HCT116 (cell line): ENCODE data around the gene XKR7. TPM values are rescaled to one million over a fixed set of nuclear protein-coding genes. Genes with fewer than 3 reads are reported as not detected.

ENCODE experiments used
- ATAC-seq: fragments of 200-7000 bp; cut with Tn5 transposase; 2 replicates; pipeline ENCODE4 v1.9.1; 2020; ENCODE audit warnings: mild to moderate bottlenecking, moderate library complexity
- BruUV-seq: library from RNA; stranded (reverse); fragments of 400-500 nt; replicated peaks from 2 replicates; lab custom pipeline; 2021; lab: Mats Ljungman, UMichigan
- CTCF ChIA-PET: fragments of 300-600 bp; sonication (Branson Sonifier 250); formaldehyde crosslinking; loops from one replicate; lab custom pipeline; 2021; ENCODE audit warnings: antibody characterized with exemption; lab: Charles Lee
- POLR2A ChIA-PET: fragments of 300-600, 350-600 bp; sonication (Branson Sonifier 250); formaldehyde crosslinking; loops from one replicate; lab custom pipeline; 2021; ENCODE audit warnings: antibody characterized with exemption; lab: Charles Lee
- RAD21 ChIA-PET, 2 experiments: fragments of 300-600 bp; sonication (Branson Sonifier 250); formaldehyde crosslinking; loops; one replicate each; lab custom pipeline; 2023; ENCODE audit warnings: low total read pairs in 2 of 2; ENCODE audit not compliant: uncharacterized antibody in 2 of 2, unreplicated experiment in 2 of 2, low non-redundant PET in 1 of 2; lab: Charles Lee
- DNase-seq: peaks from one replicate; pipeline ENCODE4 v3.0.0-alpha.2; 2010; ENCODE audit warnings: low read depth, low spot score
- H2AFZ ChIP-seq: fragments of 200-600 bp; shearing (Covaris generic), sonication (generic); 2 replicates; pipeline ENCODE4 v1.6.1; 2017; ENCODE audit warnings: low read depth, mixed run types, mixed read lengths, antibody characterized with exemption, low read length; ENCODE audit not compliant: poor library complexity, severe bottlenecking
- H3K27ac ChIP-seq: 2 replicates; pipeline ENCODE4 v1.5.1; 2012; ENCODE audit warnings: low read depth, low read length
- H3K27me3 ChIP-seq: fragments of 200-600 bp; sonication (generic); 2 replicates; pipeline ENCODE4 v1.6.1; 2016; ENCODE audit warnings: mixed run types, low read length, mixed read lengths; ENCODE audit not compliant: insufficient read depth
- H3K36me3 ChIP-seq, 2 experiments: fragments of 200-500 bp in 1 of 2; fragments of 200-600 bp in 1 of 2; sonication (Bioruptor generic) in 1 of 2; sonication (generic) in 1 of 2; 2 replicates each; pipeline versions ENCODE4 v1.5.1 to v1.6.1; 2014 to 2016; ENCODE audit warnings: low read length in 2 of 2, inconsistent platforms in 1 of 2, mixed read lengths in 1 of 2, mixed run types in 1 of 2; ENCODE audit not compliant: insufficient read depth in 2 of 2, control insufficient read depth in 1 of 2
- H3K4me1 ChIP-seq, 2 experiments: fragments of 200-600 bp in 1 of 2; sonication (generic) in 1 of 2; 2 replicates each; pipeline versions ENCODE4 v1.5.1 to v1.6.1; 2012 to 2017; ENCODE audit warnings: low read length in 2 of 2, inconsistent platforms in 1 of 2, mild to moderate bottlenecking in 1 of 2, mixed read lengths in 1 of 2, mixed run types in 1 of 2, moderate library complexity in 1 of 2; ENCODE audit not compliant: insufficient read depth in 2 of 2, control insufficient read depth in 1 of 2
- H3K4me2 ChIP-seq: fragments of 200-600 bp; sonication (generic); 2 replicates; pipeline ENCODE4 v1.6.1; 2017; ENCODE audit warnings: mixed run types, low read length, mixed read lengths
- H3K4me3 ChIP-seq, 2 experiments: fragments of 200-600 bp in 1 of 2; sonication (generic) in 1 of 2; replicated peaks in 1 of 2; 2 replicates each; pipeline ENCODE4 v1.5.1; 2011 to 2016; ENCODE audit warnings: low read length in 2 of 2, control low read depth in 1 of 2, low read depth in 1 of 2, mild to moderate bottlenecking in 1 of 2, mixed read lengths in 1 of 2, mixed run types in 1 of 2
- H3K79me2 ChIP-seq: fragments of 200-600 bp; sonication (generic); 2 replicates; pipeline ENCODE4 v1.6.1; 2017; ENCODE audit warnings: mild to moderate bottlenecking, mixed run types, low read length, moderate library complexity, mixed read lengths; ENCODE audit not compliant: insufficient read depth
- H3K9ac ChIP-seq: fragments of 200-600 bp; sonication (generic); 2 replicates; pipeline ENCODE4 v1.6.1; 2016; ENCODE audit warnings: low read length, mixed read lengths
- H3K9me2 ChIP-seq: fragments of 200-600 bp; sonication (generic), shearing (Covaris generic); 2 replicates; pipeline ENCODE4 v1.6.1; 2017; ENCODE audit warnings: mixed run types, mild to moderate bottlenecking, moderate library complexity; ENCODE audit not compliant: insufficient read depth
- H3K9me3 ChIP-seq, 2 experiments: fragments of 200-500 bp in 1 of 2; fragments of 200-600 bp in 1 of 2; sonication (Bioruptor generic) in 1 of 2; sonication (generic) in 1 of 2; 2 replicates each; pipeline ENCODE4 v1.6.1; 2014 to 2017; ENCODE audit warnings: low read length in 2 of 2, mixed read lengths in 2 of 2, inconsistent platforms in 1 of 2, low read depth in 1 of 2, mild to moderate bottlenecking in 1 of 2, mixed run types in 1 of 2, moderate library complexity in 1 of 2; ENCODE audit not compliant: control insufficient read depth in 1 of 2, insufficient read depth in 1 of 2
- H4K20me1 ChIP-seq: fragments of 200-600 bp; sonication (generic), shearing (Covaris generic); 2 replicates; pipeline ENCODE4 v1.6.1; 2017; ENCODE audit warnings: mixed run types, mild to moderate bottlenecking, moderate library complexity; ENCODE audit not compliant: insufficient read depth
- CBX3 ChIP-seq: IDR thresholded peaks from 2 replicates; pipeline ENCODE4 v1.6.1; 2012; ENCODE audit warnings: low read depth
- EZH2phosphoT487 ChIP-seq: fragments of 200-600 bp; IDR thresholded peaks from 2 replicates; pipeline ENCODE4 v1.6.1; 2018; ENCODE audit warnings: antibody characterized with exemption, borderline replicate concordance
- FOSL1 ChIP-seq: IDR thresholded peaks from 2 replicates; pipeline ENCODE4 v1.6.1; 2012; ENCODE audit warnings: low read depth
- JUND ChIP-seq: IDR thresholded peaks from 2 replicates; pipeline ENCODE4 v1.6.1; 2012
- POLR2A ChIP-seq: IDR thresholded peaks from 2 replicates; pipeline ENCODE4 v1.7.0; 2011; ENCODE audit warnings: borderline replicate concordance; ENCODE audit not compliant: insufficient read depth, insufficient read length; ENCODE audit errors: extremely low read depth
- RAD21 ChIP-seq: IDR thresholded peaks from 2 replicates; pipeline ENCODE4 v1.6.1; 2012; ENCODE audit warnings: low read depth, mild to moderate bottlenecking
- SIN3A ChIP-seq: IDR thresholded peaks from 2 replicates; pipeline ENCODE4 v1.6.1; 2012; ENCODE audit warnings: low read depth
- SP1 ChIP-seq: IDR thresholded peaks from 2 replicates; pipeline ENCODE4 v1.6.1; 2012; ENCODE audit warnings: low read depth
- SRF ChIP-seq: IDR thresholded peaks from 2 replicates; pipeline ENCODE4 v1.6.1; 2012; ENCODE audit warnings: low read depth
- YY1 ChIP-seq: IDR thresholded peaks from 2 replicates; pipeline ENCODE4 v1.6.1; 2011; ENCODE audit warnings: low read length, low read depth, moderate library complexity, mild to moderate bottlenecking; ENCODE audit not compliant: insufficient replicate concordance; ENCODE audit errors: extremely low read depth
- ZFX ChIP-seq: fragments of 450-650 bp; IDR thresholded peaks from 2 replicates; pipeline ENCODE4 v1.6.1; 2017
- ZNF274 ChIP-seq: fragments of 200-500 bp; sonication (Bioruptor generic); IDR thresholded peaks from 2 replicates; pipeline ENCODE4 v1.6.1; 2014; ENCODE audit warnings: mild to moderate bottlenecking, low read depth, low read length, inconsistent platforms
- intact Hi-C: fragments of 100-400 bp; cut with micrococcal nuclease; formaldehyde crosslinking; loops from 2 replicates; pipeline ENCODE4 v1.10.0; 2022
- total RNA-seq: library from RNA; stranded (reverse); gene quantifications from one replicate; pipeline ENCODE4 v1.2.1, GENCODE V29; 2021; ENCODE audit not compliant: unreplicated experiment
- TF ChIP-seq, protein P1 (sequence below): IDR thresholded peaks from 2 replicates; pipeline ENCODE4 v1.6.1; 2011; ENCODE audit warnings: mild to moderate bottlenecking, low read length, moderate library complexity; ENCODE audit not compliant: insufficient replicate concordance; ENCODE audit errors: extremely low read depth
- TF ChIP-seq, protein P2 (sequence below), 3 experiments: fragments of 200-600 bp in 1 of 3; sonication (generic) in 1 of 3; IDR thresholded peaks in 2 of 3; conservative IDR thresholded peaks in 1 of 3; 2 replicates each; pipeline ENCODE4 v1.5.1; 2012 to 2017; ENCODE audit warnings: low read depth in 2 of 3, low read length in 2 of 3, antibody characterized with exemption in 1 of 3, borderline replicate concordance in 1 of 3, control low read depth in 1 of 3, mild to moderate bottlenecking in 1 of 3, mixed read lengths in 1 of 3, mixed run types in 1 of 3, moderate library complexity in 1 of 3; ENCODE audit not compliant: insufficient read depth in 1 of 3

The XKR7 gene
- total RNA-seq, 1 experiment from 2014 or later: not detected

DNA sequence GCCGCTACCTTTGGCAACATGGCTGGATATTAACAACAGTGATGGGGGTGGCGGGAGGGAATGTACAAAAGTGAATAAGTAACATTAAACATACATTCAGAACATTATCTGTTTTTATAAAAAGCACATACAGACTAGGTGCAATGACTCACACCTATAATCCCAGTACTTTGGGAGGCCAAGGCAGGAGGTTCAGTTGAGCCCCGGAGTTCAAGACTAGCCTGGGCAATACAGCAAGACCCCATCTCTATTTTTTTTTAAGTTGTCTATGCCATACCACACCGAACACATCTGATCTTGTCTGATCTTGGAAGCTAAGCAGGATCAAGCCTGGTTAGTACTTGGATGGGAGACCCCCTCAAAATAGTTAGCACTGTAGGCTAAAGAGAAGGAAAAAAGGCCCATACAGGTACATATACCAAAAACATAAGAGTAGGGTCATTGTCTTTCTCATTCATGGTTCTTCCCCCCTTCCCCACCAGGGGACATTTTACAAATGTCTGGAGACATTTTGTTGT, 82.4 kb downstream of the XKR7 start:
- no peak overlapping the region for H3K9ac ChIP-seq
- H3K27me3 ChIP-seq: no peaks in the 10 kb centered on the region
- no peaks in the 10 kb centered on the region for H4K20me1 ChIP-seq
- TF ChIP-seq, protein P1, sequence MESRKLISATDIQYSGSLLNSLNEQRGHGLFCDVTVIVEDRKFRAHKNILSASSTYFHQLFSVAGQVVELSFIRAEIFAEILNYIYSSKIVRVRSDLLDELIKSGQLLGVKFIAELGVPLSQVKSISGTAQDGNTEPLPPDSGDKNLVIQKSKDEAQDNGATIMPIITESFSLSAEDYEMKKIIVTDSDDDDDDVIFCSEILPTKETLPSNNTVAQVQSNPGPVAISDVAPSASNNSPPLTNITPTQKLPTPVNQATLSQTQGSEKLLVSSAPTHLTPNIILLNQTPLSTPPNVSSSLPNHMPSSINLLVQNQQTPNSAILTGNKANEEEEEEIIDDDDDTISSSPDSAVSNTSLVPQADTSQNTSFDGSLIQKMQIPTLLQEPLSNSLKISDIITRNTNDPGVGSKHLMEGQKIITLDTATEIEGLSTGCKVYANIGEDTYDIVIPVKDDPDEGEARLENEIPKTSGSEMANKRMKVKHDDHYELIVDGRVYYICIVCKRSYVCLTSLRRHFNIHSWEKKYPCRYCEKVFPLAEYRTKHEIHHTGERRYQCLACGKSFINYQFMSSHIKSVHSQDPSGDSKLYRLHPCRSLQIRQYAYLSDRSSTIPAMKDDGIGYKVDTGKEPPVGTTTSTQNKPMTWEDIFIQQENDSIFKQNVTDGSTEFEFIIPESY: no peak
- no peak for TF ChIP-seq ZNF274
- TF ChIP-seq RAD21: no peak
- TF ChIP-seq SP1: no peak
- H3K4me1 ChIP-seq: no peaks in the 10 kb centered on the region
- H3K9me3 ChIP-seq: no peaks in the 10 kb centered on the region
- H2AFZ ChIP-seq: no peak overlapping the region
- no peaks in the 10 kb centered on the region for H3K36me3 ChIP-seq
- ChIA-PET POLR2A (no interaction called here), CTCF (no interaction called here), RAD21 (no interaction called here)
- H3K4me2 ChIP-seq: no peak overlapping the region
- H3K79me2 ChIP-seq: no peaks in the 10 kb centered on the region
- intact Hi-C loops: no loop called here
- ATAC-seq (no peak), DNase-seq (no peak)
- H3K4me3 ChIP-seq: no peak overlapping the region
- H3K27ac ChIP-seq: no peak overlapping the region
- H3K9me2 ChIP-seq: no peaks in the 10 kb centered on the region
- no TSS peak for BruUV-seq

DNA sequence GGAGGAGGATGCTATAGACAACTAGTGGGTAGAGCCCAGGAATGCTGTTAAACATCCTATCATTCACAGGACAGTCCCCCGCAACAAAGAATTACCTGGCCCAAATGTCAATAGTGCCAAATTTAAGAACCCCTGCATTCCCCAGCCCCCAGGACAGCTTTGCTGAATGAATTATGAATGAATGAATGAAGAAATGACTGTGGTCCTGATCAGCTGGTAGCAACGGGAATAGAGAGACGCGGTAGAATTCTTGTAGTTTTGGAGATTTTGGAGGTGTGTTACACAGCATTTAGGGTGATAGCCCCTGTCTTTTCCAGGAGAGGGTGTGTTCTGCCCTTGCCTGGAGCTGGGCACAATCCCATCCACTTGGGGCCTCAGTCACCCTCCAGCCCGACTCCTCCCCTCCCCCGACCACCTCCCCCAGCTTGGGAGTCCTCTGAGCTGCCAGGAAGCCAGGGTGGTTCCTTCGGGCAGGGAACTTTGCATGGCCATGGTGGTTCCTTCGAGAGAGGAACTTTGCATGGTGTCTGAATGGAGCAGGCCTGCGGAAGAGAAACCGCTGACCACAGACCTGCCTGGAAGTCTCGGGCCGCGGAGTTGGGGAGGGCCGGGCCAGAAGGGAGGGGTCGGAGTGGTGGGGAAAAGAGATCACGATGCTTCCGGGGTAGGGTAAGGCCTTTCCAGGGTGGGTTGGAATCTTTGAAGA, 83.1 kb downstream of the XKR7 start:
- no peak overlapping the region for H2AFZ ChIP-seq
- DNase-seq (no peak), ATAC-seq (no peak)
- no peaks in the 10 kb centered on the region for H3K4me1 ChIP-seq
- H3K27ac ChIP-seq: no peak overlapping the region
- no peaks in the 10 kb centered on the region for H3K9me3 ChIP-seq
- H3K79me2 ChIP-seq: no peaks in the 10 kb centered on the region
- no peaks in the 10 kb centered on the region for H3K36me3 ChIP-seq
- BruUV-seq: no TSS peak
- no peaks in the 10 kb centered on the region for H4K20me1 ChIP-seq
- no peaks in the 10 kb centered on the region for H3K27me3 ChIP-seq
- CTCF ChIA-PET: no interaction called here
- H3K4me2 ChIP-seq: no peak overlapping the region
- no peaks in the 10 kb centered on the region for H3K9me2 ChIP-seq
- intact Hi-C loops: no loop called here
- RAD21 ChIA-PET: no interaction called here
- H3K9ac ChIP-seq: no peak overlapping the region
- POLR2A ChIA-PET: no interaction called here
- no peak overlapping the region for H3K4me3 ChIP-seq
- TF ChIP-seq FOSL1 (no peak), SIN3A (no peak), CBX3 (no peak), RAD21 (no peak), EZH2phosphoT487 (no peak), SRF (no peak), JUND (no peak), POLR2A (no peak), ZFX (no peak), YY1 (no peak)
- TF ChIP-seq, protein P1: no peak
- TF ChIP-seq, protein P2, sequence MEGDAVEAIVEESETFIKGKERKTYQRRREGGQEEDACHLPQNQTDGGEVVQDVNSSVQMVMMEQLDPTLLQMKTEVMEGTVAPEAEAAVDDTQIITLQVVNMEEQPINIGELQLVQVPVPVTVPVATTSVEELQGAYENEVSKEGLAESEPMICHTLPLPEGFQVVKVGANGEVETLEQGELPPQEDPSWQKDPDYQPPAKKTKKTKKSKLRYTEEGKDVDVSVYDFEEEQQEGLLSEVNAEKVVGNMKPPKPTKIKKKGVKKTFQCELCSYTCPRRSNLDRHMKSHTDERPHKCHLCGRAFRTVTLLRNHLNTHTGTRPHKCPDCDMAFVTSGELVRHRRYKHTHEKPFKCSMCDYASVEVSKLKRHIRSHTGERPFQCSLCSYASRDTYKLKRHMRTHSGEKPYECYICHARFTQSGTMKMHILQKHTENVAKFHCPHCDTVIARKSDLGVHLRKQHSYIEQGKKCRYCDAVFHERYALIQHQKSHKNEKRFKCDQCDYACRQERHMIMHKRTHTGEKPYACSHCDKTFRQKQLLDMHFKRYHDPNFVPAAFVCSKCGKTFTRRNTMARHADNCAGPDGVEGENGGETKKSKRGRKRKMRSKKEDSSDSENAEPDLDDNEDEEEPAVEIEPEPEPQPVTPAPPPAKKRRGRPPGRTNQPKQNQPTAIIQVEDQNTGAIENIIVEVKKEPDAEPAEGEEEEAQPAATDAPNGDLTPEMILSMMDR (IDR thresholded peaks at IDR 0.05 in 2 of 3, conservative IDR thresholded peaks at IDR 0.05 in 1 of 3; ENCODE audit: borderline replicate concordance in 1 of 3, insufficient read depth in 1 of 3, low read depth in 2 of 3, low read length in 2 of 3): no peak
